PFSK-1 (cell line): ENCODE measurements around the gene ARNT2.

ENCODE experiments used
- FOXP2 ChIP-seq: optimal IDR thresholded peaks from 2 replicates; pipeline ENCODE3; 2011; ENCODE audit warnings: borderline replicate concordance, control low read depth, inconsistent platforms; ENCODE audit not compliant: insufficient read depth; ENCODE audit errors: extremely low read length, extremely low read depth
- POLR2AphosphoS5 ChIP-seq: IDR thresholded peaks from 2 replicates; pipeline ENCODE4 v1.6.1; 2012; ENCODE audit warnings: low read depth, mild to moderate bottlenecking, control low read depth, low read length, moderate library complexity
- REST ChIP-seq, 2 experiments: IDR thresholded peaks; 2 replicates each; pipeline versions ENCODE4 v1.6.1 to v1.8.0; 2011 to 2012; ENCODE audit warnings: low read depth in 2 of 2, low read length in 2 of 2, control low read depth in 1 of 2, inconsistent platforms in 1 of 2, mild to moderate bottlenecking in 1 of 2, moderate library complexity in 1 of 2; ENCODE audit not compliant: insufficient read depth in 1 of 2
- SIN3A ChIP-seq: IDR thresholded peaks from 2 replicates; pipeline ENCODE4 v1.6.1; 2012; ENCODE audit warnings: mild to moderate bottlenecking, low read length, moderate library complexity, borderline replicate concordance; ENCODE audit not compliant: insufficient read depth
- TAF1 ChIP-seq: IDR thresholded peaks from 2 replicates; pipeline ENCODE4 v1.6.1; 2012; ENCODE audit warnings: low read length, control low read depth, borderline replicate concordance; ENCODE audit not compliant: insufficient read depth

ARNT2 gene

GRCh38 chr15:80612118-80612823, 208.1 kb downstream of the ARNT2 start:
- TF ChIP-seq FOXP2 (no peak), POLR2AphosphoS5 (no peak), REST (IDR thresholded peaks at IDR 0.05; ENCODE audit: insufficient read depth in 1 of 2, low read depth in 2 of 2, low read length in 2 of 2) (no peak), SIN3A (no peak), TAF1 (no peak)

- TF ChIP-seq SIN3A (no peak), REST (IDR thresholded peaks at IDR 0.05; ENCODE audit: insufficient read depth in 1 of 2, low read depth in 2 of 2, low read length in 2 of 2) (no peak), TAF1 (no peak), POLR2AphosphoS5 (no peak), FOXP2 (no peak)
Measured at GRCh38 chr15:80613762-80614365, 209.7 kb downstream of the ARNT2 start.

GRCh38 chr15:80614711-80615360, 210.7 kb downstream of the ARNT2 start:
- no peak for TF ChIP-seq POLR2AphosphoS5
- no peak for TF ChIP-seq FOXP2
- TF ChIP-seq REST (IDR thresholded peaks at IDR 0.05; ENCODE audit: insufficient read depth in 1 of 2, low read depth in 2 of 2, low read length in 2 of 2) = no peak
- no peak for TF ChIP-seq TAF1
- TF ChIP-seq SIN3A = no peak

- TF ChIP-seq FOXP2 (no peak), TAF1 (no peak), REST (IDR thresholded peaks at IDR 0.05; ENCODE audit: insufficient read depth in 1 of 2, low read depth in 2 of 2, low read length in 2 of 2) (no peak), SIN3A (no peak), POLR2AphosphoS5 (no peak)
Measured at GRCh38 chr15:80615361-80615736, 211.2 kb downstream of the ARNT2 start.
